ENCODE results near the gene FLYWCH1.
A peak's percentile ranks its signal among the peaks of the same experiment; 100 is the strongest.

FLYWCH1 gene, protein sequence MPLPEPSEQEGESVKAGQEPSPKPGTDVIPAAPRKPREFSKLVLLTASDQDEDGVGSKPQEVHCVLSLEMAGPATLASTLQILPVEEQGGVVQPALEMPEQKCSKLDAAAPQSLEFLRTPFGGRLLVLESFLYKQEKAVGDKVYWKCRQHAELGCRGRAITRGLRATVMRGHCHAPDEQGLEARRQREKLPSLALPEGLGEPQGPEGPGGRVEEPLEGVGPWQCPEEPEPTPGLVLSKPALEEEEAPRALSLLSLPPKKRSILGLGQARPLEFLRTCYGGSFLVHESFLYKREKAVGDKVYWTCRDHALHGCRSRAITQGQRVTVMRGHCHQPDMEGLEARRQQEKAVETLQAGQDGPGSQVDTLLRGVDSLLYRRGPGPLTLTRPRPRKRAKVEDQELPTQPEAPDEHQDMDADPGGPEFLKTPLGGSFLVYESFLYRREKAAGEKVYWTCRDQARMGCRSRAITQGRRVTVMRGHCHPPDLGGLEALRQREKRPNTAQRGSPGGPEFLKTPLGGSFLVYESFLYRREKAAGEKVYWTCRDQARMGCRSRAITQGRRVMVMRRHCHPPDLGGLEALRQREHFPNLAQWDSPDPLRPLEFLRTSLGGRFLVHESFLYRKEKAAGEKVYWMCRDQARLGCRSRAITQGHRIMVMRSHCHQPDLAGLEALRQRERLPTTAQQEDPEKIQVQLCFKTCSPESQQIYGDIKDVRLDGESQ

GRCh38 chr16:2911638-2912329, at the start of gene FLYWCH1:
Gene FLYWCH1, plus strand, starts transcription at chr16:2911931. Its CDS starts 17,755 bp downstream, at chr16:2929686.
- DNase-seq = peak; percentile 100

DNA sequence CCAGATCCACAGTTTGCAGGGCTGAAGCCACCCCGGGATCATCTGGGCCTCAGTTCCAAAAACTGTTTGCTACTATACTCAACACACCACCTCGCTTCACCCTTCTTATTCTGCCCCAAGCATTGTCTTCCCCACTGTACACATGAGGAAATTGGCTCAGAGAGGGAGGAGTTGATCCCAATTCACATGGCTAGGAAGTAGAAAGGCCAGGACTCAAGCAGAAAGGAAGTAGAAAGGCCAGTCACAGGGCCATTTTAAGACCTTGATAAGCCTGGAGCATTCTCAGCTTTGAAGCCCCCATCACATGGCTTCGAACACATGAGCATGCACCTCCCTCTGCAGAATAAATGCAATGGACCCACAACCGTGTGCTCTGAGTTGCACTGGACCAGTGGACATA, 46.1 kb upstream of the FLYWCH1 start:
- no peak for DNase-seq

DNA sequence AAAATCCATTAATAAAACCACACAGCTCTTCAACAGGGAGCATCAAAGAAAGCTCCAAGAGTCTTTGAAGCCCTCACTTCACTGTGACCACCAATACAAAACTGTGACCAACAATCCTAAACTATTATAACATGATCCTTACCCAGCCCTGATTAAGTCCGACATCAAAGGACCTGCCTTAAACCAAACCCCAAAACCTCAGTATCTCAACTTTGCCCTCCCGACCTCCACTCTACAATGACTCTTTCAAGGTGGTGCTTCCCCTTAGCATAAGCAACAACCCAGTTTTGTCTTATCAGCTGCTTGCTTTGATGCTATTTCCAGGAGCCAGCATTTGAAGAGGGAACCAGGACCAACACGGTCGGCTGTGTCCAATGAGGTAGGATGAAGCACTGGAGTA, 45.3 kb upstream of the FLYWCH1 start:
- no peak for DNase-seq

DNA sequence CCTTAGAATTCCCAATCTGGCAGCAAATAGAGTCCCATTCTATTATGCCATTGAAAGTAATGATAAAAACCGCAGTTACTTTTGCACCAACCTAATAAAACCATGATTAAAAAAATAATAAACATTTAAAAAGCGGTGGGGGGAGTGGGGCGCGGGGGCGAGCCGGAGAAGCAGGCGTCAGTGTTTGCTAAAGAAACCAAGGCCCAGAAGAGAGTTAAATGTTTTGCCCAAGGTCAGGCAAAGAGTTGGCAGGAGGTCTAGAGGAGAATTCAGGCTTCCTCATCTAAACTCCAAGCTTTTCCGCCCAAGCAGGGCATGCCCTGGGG, 44.1 kb upstream of the FLYWCH1 start:
- DNase-seq = no peak

- DNase-seq = peak; percentile 99
Measured at GRCh38 chr16:2867987-2868789, 43.5 kb upstream of the FLYWCH1 start.

GRCh38 chr16:2871926-2872325, 39.8 kb upstream of the FLYWCH1 start:
- no peak for DNase-seq

DNA sequence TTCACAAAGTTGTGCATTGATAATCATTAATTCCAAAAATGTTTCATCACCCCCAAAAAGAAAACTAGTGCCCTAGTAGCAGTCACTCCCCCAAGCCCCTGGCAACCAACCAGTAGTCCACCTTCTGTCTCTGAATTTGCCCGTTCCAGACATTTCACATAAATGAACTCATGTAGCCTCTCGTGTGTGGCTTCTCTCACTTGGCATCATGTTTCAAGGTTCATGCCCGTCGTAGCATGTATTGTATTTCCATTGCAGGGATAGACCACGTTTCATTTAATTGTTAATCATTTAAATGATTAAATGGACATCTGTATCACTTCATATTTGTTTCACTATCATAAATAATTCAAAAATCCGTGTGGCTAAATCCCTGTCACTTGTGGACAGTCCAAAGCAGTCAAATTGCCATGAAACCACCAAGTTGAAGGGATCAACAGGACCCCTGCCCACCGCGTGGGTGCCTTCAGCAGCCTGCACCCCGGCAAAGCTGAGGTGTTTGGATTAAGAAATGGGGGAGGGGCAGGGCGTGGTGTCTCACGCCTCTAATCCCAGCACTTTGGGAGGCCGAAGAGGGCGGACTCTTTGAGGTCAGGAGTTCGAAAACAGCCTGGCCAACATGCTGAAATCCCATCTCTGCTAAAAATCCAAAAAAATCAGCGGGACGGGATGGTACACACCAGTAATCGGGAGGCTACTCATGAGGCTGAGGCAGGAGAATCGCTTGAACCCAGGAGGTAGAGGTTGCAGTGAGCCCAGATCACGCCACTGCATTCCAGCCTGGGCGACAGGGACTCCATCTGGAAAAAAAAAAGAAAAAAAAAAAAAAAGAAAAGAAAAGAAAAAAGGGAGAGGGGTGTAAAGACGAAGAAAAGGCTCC, 37.5 kb upstream of the FLYWCH1 start:
- DNase-seq = no peak

DNA sequence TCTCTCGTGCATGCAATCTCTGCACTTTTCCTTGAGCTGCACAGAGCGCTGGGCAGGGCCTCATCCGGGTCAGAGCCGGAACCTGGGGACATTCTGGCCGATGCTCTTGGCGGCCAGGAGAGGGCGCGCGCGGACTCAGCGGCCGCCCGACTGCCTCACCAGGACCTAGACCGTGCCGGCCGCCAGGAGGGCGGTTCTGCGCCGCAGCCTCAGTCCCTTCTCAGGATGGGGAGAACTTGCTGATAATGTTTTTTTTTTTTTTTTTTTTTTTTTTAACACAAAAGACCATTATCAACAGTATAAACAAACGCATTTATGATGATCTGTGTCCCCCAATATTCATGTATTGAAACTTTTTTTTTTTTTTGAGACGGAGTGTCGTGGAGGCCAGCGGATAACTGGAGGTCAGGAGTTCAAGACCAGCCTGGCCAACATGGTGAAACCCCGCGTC, 36.8 kb upstream of the FLYWCH1 start:
- peak; percentile 68 to 76 for DNase-seq

DNA sequence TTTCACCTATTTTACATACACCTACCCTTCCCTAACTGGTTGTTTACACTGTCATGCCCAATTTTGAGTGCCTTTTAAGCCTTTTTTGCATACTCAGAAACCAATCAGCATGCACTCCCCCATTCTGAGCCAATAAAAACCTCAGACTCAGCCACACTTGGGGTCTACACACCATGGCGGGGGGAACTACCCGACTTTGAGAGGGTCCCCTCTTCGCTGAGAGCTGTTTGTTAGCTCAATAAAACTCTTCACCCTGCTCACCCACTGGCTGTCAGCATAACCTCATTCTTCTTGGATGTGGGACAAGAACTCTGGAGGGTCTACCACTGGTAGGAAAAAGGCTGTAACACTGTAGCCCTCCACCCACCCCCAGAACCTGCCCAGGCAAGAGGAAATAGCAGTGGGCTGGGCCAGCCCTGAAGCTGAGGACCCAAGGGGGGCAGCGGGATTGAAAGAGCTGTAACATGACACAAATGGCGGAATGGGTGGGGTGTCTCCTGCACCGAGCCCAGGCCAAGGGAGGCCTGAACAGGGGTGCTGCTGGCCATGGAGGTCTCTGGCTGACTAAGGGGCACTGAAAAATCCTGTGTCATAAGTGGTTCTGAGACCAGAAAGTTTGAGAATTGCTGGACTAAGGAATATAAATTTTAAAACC, 31.8 kb upstream of the FLYWCH1 start:
- DNase-seq = no peak

GRCh38 chr16:2881783-2882649, 29.7 kb upstream of the FLYWCH1 start:
- DNase-seq = peak; percentile 42 to 53

- peak; percentile 100 for DNase-seq
Measured at GRCh38 chr16:2882650-2883457, 28.9 kb upstream of the FLYWCH1 start, which contains the start of gene FLYWCH2. Gene FLYWCH2, plus strand, starts transcription at chr16:2883215. Its CDS starts 13,235 bp downstream, at chr16:2896450.

DNA sequence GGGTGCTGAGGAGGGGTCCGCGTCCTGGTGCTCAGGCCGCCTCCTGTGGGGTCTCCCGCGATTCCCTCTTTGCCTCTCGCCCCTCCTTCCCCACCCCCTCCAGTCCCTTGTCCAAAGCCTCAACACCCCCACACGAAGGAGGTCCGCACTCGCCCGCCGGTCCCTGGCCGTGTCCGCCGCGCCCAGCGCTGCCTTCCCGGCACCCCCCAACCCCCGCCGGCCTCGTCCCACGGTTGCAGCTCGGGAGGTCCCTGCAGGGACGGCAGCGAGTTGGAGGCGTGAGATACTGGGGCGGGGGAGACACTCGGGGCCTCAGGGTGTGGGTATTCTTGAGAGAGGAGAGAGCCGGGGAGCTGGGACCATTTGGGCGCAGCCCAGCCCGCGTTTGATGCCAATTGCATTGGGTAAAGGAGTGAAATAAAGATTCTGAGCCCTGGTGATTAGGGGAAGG, 28.2 kb upstream of the FLYWCH1 start:
- DNase-seq = peak; percentile 22 to 28

DNA sequence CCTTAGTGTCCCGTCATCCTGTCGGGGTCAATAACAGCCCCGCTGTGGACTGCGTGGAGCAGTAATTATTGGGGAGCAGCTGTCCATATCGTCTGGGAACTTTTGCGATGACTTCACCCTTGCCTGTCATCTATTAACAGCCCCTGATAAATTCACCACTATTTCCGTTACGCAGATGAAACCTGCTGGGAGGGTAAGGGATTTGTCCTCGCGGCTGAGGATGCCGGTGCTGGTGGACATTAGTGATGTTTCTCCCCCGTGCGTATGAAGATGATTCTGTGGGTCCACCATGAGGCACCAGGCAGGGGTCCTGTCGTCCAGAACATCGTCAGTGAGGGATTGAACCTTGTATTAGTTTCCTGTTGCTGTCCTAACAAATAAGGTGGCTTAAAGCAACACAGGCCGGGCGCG, 27.7 kb upstream of the FLYWCH1 start:
- no peak for DNase-seq

DNA sequence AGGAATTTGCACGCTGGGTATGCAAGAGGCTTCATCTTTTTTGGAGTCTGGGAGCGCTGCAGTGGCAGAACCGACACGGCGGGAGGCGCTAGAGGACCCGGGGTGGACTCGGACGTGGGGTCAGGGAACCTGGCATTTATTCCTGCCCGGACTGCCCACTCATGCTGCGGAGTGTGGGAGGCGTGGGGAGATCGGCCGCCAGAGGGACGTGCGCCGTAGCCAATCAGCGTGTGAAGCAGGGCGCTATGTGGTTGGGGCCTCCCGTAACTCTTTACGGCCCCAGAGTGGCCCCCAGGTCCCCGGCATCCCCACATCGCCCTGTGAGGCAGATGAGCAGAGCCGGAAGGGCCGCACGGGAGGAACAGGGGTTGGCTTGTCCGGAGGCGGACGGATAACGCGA, 17.5 kb upstream of the FLYWCH1 start:
- no peak for DNase-seq

- no peak for DNase-seq
Measured at GRCh38 chr16:2895813-2896212, 15.9 kb upstream of the FLYWCH1 start.

DNA sequence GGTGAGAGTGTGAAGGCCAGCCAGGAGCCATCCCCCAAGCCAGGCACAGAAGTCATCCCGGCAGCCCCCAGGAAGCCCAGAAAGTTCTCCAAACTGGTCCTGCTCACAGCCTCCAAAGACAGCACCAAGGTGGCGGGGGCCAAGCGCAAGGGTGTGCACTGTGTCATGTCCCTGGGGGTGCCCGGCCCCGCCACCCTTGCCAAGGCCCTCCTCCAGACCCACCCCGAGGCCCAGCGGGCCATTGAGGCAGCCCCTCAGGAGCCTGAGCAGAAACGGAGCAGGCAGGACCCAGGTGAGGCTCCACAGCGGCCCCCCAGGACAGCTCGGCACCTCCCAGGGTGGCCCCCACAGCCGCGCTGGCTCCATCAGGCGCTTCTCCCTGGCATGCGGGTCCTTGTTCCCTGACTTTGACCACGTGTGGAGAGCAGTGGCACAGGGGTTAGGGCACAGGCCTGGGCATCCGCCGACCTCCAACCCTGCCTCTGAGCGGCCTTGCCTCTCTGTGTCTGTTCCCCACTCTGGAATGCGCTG, 15.2 kb upstream of the FLYWCH1 start:
- no peak for DNase-seq

GRCh38 chr16:2897110-2897509, 14.6 kb upstream of the FLYWCH1 start:
- no peak for DNase-seq

DNA sequence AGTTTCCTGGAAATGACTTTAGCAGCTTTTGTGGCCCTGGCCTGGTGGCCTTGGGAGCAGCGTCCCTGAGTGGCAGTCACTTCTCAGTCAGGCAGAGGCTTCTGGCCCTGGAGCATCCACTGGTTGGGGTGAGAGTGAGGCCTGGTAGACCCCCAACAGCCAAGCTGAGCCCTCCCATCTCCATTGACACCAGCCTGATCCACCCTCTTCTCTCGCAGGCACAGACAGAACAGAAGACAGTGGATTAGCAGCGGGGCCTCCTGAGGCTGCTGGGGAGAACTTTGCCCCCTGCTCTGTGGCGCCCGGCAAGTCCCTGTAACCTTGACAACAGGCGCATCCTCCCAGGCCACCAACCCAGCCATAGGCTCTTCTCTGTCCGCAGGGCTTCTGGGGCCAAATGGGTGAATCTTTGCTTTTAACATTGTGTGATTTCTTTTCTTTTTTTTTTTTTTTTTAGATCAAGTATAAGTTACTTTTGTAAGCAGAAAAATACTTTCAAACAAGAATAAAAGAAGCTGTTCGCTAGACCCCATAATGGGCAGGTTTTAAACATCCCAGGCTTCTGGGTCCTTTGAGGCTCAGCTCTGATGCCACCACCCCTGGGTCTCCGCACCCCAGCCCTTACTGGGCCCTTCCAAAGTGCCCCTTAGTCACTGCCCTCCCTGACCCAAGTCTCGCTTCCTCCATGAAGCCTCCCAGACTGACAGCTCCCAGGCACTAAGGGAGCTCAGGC, 12.7 kb upstream of the FLYWCH1 start:
- DNase-seq = no peak
